Measurements from ENCODE around the gene PPCDC. TPM values are rescaled to one million over a fixed set of nuclear protein-coding genes. Genes with fewer than 3 reads are reported as not detected.

PPCDC gene
- total RNA-seq, 1 donor from 2014 or later, result 11.2 TPM

DNA sequence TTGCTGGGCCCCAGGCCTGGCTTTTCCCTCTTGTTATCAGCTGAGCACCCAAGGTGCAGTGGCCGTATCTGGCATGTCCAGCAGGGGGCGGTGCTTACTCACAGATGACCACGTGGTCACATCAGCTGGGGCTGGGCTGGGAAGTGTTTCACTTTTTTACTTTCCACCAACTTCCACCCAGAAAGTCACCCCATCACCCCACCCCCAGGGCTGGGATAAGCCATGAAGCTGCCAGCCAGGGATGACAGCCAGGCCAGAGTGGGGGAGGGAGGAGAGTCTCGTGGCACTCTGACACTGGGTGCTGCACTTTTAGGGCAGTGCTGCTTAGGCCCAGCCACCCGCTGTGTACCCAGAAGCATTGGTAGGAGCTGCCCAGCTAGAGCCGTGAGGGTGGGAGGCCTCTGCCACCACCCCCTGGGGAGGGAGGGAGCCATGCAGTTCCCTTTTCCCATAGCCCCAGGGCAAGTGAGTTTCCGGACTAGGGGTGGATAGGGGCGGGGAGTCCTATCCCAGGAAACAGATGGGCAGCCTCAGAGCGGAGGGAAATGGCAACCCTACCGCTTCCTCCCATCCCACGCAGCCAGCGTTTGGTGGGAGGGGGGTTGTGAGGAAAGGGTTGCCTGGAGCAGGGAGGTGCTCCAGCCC is 6.1 kb downstream of the PPCDC start:
- Histone ChIP-seq H3K4me3 (peak overlapping the region; percentile 35), H3K27me3 (ENCODE audit: low read depth) (no peaks in the 10 kb centered on the region), H3K4me1 (peaks cover 50% of the 10 kb centered on the region), H3K9me3 (no peaks in the 10 kb centered on the region), H3K27ac (peak overlapping the region; percentile 77), H3K36me3 (no peaks in the 10 kb centered on the region)
- intact Hi-C loops (cut with DNase I), result loop anchor here (5.0 kb wide), 1 partner anchor 178 kb away; no protein-coding TSS in a partner anchor
- TF ChIP-seq, protein P1, sequence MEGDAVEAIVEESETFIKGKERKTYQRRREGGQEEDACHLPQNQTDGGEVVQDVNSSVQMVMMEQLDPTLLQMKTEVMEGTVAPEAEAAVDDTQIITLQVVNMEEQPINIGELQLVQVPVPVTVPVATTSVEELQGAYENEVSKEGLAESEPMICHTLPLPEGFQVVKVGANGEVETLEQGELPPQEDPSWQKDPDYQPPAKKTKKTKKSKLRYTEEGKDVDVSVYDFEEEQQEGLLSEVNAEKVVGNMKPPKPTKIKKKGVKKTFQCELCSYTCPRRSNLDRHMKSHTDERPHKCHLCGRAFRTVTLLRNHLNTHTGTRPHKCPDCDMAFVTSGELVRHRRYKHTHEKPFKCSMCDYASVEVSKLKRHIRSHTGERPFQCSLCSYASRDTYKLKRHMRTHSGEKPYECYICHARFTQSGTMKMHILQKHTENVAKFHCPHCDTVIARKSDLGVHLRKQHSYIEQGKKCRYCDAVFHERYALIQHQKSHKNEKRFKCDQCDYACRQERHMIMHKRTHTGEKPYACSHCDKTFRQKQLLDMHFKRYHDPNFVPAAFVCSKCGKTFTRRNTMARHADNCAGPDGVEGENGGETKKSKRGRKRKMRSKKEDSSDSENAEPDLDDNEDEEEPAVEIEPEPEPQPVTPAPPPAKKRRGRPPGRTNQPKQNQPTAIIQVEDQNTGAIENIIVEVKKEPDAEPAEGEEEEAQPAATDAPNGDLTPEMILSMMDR (IDR thresholded peaks at IDR 0.05), result peak; percentile 95
- peak; percentile 95 for DNase-seq
- peak; percentile 91 to 93 for ATAC-seq

DNA sequence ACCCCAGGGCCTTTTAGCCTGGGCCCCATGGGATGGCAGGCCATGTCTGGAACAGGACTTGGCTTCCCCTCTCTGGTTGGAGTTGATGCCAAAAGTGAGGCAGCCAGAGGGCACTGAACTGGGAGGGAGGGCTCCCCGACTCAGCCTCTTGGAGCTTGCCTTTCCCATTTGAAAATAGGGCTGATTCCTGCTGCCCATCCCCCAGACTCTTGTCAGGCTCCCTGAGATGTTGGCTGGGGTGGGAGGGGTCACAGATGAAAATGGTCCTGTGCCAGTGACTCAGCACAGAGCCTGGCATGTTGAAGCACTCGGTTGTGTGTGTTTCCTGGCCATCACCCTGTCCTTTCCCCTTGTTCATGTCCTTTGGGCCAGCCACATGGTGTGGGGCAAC is 6.6 kb downstream of the PPCDC start:
- no peaks in the 10 kb centered on the region for H3K36me3 ChIP-seq
- ATAC-seq (peak; percentile 2 to 10), DNase-seq (no peak)
- peaks cover 45% of the 10 kb centered on the region for H3K4me1 ChIP-seq
- peak overlapping the region; percentile 35 for H3K4me3 ChIP-seq
- no peaks in the 10 kb centered on the region for H3K9me3 ChIP-seq
- H3K27ac ChIP-seq, result peak overlapping the region; percentile 77
- TF ChIP-seq, protein P1 (IDR thresholded peaks at IDR 0.05), result no peak
- intact Hi-C loops (cut with DNase I), result no loop called here
- H3K27me3 ChIP-seq (ENCODE audit: low read depth), result no peaks in the 10 kb centered on the region

DNA sequence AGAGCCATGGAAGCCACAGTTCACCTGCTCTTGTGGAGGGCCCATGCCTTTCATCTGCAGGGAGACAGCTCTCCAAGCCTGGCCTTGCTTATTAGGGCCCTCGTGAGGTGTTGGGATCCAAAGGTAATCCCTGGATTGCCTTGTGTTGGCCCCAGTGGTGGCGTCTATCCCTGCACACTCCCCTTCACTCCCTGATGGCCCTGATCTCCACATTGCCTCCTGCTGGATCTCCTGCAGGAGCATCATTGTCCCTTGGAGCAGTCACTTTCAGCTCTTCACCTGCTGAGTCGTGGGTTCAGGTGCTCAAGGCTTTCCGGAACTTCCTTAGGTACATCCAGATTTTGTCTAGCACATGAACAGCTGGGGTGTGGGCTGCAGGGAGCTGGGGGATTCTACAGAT is 7.0 kb downstream of the PPCDC start:
- Histone ChIP-seq H3K27me3 (ENCODE audit: low read depth) (no peaks in the 10 kb centered on the region), H3K4me3 (no peak overlapping the region), H3K36me3 (no peaks in the 10 kb centered on the region), H3K9me3 (no peaks in the 10 kb centered on the region), H3K27ac (peak overlapping the region; percentile 77), H3K4me1 (peaks cover 40% of the 10 kb centered on the region)
- DNase-seq (no peak), ATAC-seq (no peak)
- intact Hi-C loops (cut with DNase I), result no loop called here
- TF ChIP-seq, protein P1 (IDR thresholded peaks at IDR 0.05), result no peak

DNA sequence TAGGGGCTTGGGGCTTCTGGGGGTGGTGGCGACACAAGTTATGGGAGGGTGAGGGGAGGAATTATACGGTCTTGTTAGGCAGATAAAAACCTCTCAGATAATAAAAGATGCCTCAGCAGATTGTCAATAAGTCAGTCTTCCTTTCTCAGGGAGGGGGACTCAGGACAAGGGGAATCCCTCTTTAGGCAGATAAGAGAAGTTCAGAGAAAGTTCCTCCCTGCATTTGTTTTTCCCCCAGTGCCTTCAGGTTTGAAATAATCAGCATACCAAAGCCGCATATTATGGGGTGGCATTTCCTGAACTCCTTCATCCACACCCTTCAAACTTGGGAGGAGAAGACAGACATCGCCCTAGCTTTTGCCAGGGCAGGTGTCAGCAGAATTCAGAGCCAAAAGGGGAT is 8.5 kb downstream of the PPCDC start:
- Histone ChIP-seq H3K9me3 (no peaks in the 10 kb centered on the region), H3K4me1 (peaks cover 39% of the 10 kb centered on the region), H3K27ac (peak overlapping the region; percentile 34), H3K27me3 (ENCODE audit: low read depth) (no peaks in the 10 kb centered on the region), H3K36me3 (no peaks in the 10 kb centered on the region), H3K4me3 (no peak overlapping the region)
- ATAC-seq, result no peak
- intact Hi-C loops (cut with DNase I), result no loop called here
- TF ChIP-seq, protein P1 (IDR thresholded peaks at IDR 0.05), result no peak
- no peak for DNase-seq

DNA sequence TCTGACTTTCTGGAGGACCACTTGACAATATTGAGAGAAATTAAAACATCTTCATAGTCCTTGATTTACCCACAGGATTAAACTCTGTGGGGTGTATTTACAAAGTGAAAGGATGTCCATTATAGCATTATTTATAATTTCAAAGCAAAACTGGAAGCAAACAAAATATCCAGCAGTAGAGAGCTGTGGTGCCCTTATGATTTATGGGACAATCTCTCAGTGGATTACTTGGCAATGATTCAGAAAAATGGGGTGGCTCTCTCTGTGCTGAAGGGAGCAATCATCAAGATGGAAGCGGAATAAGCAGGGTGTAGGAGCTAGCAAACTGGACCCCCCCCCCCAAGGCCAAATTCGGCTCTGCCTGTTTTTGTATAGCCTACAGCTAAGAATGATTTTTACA is 9.0 kb downstream of the PPCDC start:
- Histone ChIP-seq H3K36me3 (no peaks in the 10 kb centered on the region), H3K27me3 (ENCODE audit: low read depth) (no peaks in the 10 kb centered on the region), H3K4me3 (no peak overlapping the region), H3K27ac (peak overlapping the region; percentile 34), H3K4me1 (peaks cover 39% of the 10 kb centered on the region), H3K9me3 (no peaks in the 10 kb centered on the region)
- TF ChIP-seq, protein P1 (IDR thresholded peaks at IDR 0.05), result no peak
- DNase-seq (no peak), ATAC-seq (no peak)
- intact Hi-C loops (cut with DNase I), result no loop called here
